Measurements from ENCODE around the gene RNH1. TPM values are rescaled to one million over a fixed set of nuclear protein-coding genes. Genes with fewer than 3 reads are reported as not detected.

The RNH1 gene
- total and polyA plus RNA-seq, 2 of the 8 experiments (the other 6 are each of a cell fraction or from before 2014, with no cell fraction given), result 48.7 to 49.8 TPM

DNA sequence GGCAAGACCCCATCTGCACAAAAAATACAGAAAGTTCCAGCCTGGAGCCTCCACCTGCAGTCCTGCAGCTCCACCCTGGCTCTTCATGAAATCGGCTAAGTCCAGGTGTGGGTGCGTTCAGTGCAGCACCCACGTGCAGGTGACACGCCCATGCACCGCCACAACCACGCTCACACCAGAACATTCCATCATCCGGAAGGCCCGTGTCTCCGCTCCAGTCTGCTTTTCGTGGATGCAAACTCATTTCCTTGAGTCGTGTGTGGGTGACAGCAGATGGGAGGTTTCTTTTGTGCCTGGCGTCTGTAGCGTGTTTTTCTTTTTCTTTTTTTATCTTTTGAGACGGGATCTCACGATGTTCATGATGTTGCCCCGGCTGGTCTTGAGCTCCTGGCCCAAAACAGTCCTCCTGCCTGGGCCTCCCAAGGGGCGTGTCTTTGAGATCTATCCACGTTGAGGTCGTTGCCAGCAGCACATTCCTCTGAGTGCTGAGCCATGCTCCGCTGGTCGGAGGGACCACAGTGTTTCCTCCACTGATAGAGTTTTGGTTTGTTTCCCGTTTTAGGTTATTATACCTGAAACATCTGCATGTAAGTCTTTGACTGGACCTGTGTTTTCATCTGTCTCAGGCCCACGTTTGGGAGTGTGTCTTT is 49.8 kb downstream of the RNH1 start (continued):
- TF ChIP-seq USF2 (IDR thresholded peaks at IDR 0.05; ENCODE audit: low read length) (no peak), CHD7 (IDR thresholded peaks at IDR 0.05; ENCODE audit: insufficient replicate concordance, low read length) (no peak), TAF1 (IDR thresholded peaks at IDR 0.05; ENCODE audit: low read depth, low read length) (no peak), KDM4A (IDR thresholded peaks at IDR 0.05; ENCODE audit: low read depth, low read length, severe bottlenecking) (no peak), CEBPB (IDR thresholded peaks at IDR 0.05; ENCODE audit: low read depth, low read length) (no peak), SAP30 (IDR thresholded peaks at IDR 0.05; ENCODE audit: insufficient read depth, insufficient replicate concordance, low read length) (no peak), GTF2F1 (IDR thresholded peaks at IDR 0.05; ENCODE audit: borderline replicate concordance, low read depth, low read length) (no peak)

Data from H1 (cell line).